GM12878 (cell line): ENCODE results near the gene MYRFL. TPM values are rescaled to one million over a fixed set of nuclear protein-coding genes. Genes with fewer than 3 reads are reported as not detected.

Experiments
- GABPA ChIP-seq: IDR thresholded peaks from 2 replicates; pipeline ENCODE4 v1.6.1; 2014; ENCODE audit warnings: antibody characterized with exemption, low read depth, mild to moderate bottlenecking, inconsistent platforms
- IRF4 ChIP-seq: IDR thresholded peaks from 2 replicates; pipeline ENCODE4 v1.6.1; 2011; ENCODE audit warnings: low read depth, low read length
- NFXL1 ChIP-seq: fragments of 450-650 bp; IDR thresholded peaks from 2 replicates; pipeline ENCODE4 v1.6.1; 2017; ENCODE audit warnings: antibody characterized with exemption, mild to moderate bottlenecking, borderline replicate concordance
- YBX1 ChIP-seq: fragments of 450-650 bp; IDR thresholded peaks from 2 replicates; pipeline ENCODE4 v1.6.1; 2016; ENCODE audit warnings: antibody characterized with exemption
- polyA plus RNA-seq, 11 experiments: library from polyadenylated mRNA; depleted of rRNA in 4 of 11; unstranded in 6 of 11; stranded (reverse) in 5 of 11; fragments of >200 nt; fragmentation: Nextera tagmentation in 4 of 11; fragmentation: Illumina TruSeq in 1 of 11; extraction: Ambion mirVana in 4 of 11; extraction: Trizol in 1 of 11; gene quantifications; 1 replicate in 1 of 11; 2 replicates in 10 of 11; pipeline versions ENCODE4 v1.2.1 to v1.2.3, GENCODE V29; 2011 to 2016; ENCODE audit warnings: inconsistent platforms in 2 of 11, missing spikeins in 2 of 11, low read depth in 1 of 11
- total RNA-seq, 4 experiments: library from RNA; depleted of rRNA in 3 of 4; stranded (reverse); fragments of >200 nt in 3 of 4; fragmentation: Illumina TruSeq in 1 of 4; extraction: Trizol in 1 of 4; gene quantifications; 2 replicates each; pipeline versions ENCODE4 v1.2.1 to v1.2.3, GENCODE V29; 2013 to 2021
- TF ChIP-seq, protein P1 (sequence below): fragments of 450-650 bp; IDR thresholded peaks from 2 replicates; pipeline ENCODE4 v1.6.1; 2018; ENCODE audit warnings: borderline replicate concordance, mild to moderate bottlenecking; ENCODE audit not compliant: partially characterized antibody
- TF ChIP-seq, protein P2 (sequence below): IDR thresholded peaks from 2 replicates; pipeline ENCODE4 v1.6.1; 2012; ENCODE audit warnings: improper control_type of control experiment, low read depth, low read length; ENCODE audit not compliant: insufficient replicate concordance

The MYRFL gene
- total and polyA plus RNA-seq, 10 of the 15 experiments (the other 5 are each of a cell fraction or from before 2014, with no cell fraction given) = 0.24 to 1.8 (median 0.64) TPM

DNA sequence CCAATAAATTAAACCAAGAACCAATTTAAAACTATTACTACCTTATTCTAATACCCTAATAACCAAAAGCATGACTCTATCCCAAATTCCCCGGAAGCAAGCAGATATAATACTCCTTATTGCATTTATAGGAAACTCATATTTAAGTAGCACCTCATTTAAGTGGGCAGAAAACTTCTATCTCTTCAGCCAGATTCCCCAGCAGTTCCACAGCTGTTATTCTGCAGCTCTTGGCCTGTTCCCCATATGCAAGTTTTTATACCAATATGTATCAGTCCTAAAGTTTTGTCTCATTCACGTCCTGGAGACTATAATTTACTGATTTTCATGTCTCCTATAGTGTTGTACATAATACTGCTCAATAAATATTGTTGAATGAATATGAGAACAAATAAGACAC lies 106.5 kb downstream of the MYRFL start (continued):
- TF ChIP-seq, protein P1, sequence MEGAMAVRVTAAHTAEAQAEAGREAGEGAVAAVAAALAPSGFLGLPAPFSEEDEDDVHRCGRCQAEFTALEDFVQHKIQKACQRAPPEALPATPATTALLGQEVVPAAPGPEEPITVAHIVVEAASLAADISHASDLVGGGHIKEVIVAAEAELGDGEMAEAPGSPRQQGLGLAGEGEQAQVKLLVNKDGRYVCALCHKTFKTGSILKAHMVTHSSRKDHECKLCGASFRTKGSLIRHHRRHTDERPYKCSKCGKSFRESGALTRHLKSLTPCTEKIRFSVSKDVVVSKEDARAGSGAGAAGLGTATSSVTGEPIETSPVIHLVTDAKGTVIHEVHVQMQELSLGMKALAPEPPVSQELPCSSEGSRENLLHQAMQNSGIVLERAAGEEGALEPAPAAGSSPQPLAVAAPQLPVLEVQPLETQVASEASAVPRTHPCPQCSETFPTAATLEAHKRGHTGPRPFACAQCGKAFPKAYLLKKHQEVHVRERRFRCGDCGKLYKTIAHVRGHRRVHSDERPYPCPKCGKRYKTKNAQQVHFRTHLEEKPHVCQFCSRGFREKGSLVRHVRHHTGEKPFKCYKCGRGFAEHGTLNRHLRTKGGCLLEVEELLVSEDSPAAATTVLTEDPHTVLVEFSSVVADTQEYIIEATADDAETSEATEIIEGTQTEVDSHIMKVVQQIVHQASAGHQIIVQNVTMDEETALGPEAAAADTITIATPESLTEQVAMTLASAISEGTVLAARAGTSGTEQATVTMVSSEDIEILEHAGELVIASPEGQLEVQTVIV = no peak
- TF ChIP-seq YBX1 (no peak), GABPA (no peak), NFXL1 (no peak), IRF4 (no peak)
- TF ChIP-seq, protein P2, sequence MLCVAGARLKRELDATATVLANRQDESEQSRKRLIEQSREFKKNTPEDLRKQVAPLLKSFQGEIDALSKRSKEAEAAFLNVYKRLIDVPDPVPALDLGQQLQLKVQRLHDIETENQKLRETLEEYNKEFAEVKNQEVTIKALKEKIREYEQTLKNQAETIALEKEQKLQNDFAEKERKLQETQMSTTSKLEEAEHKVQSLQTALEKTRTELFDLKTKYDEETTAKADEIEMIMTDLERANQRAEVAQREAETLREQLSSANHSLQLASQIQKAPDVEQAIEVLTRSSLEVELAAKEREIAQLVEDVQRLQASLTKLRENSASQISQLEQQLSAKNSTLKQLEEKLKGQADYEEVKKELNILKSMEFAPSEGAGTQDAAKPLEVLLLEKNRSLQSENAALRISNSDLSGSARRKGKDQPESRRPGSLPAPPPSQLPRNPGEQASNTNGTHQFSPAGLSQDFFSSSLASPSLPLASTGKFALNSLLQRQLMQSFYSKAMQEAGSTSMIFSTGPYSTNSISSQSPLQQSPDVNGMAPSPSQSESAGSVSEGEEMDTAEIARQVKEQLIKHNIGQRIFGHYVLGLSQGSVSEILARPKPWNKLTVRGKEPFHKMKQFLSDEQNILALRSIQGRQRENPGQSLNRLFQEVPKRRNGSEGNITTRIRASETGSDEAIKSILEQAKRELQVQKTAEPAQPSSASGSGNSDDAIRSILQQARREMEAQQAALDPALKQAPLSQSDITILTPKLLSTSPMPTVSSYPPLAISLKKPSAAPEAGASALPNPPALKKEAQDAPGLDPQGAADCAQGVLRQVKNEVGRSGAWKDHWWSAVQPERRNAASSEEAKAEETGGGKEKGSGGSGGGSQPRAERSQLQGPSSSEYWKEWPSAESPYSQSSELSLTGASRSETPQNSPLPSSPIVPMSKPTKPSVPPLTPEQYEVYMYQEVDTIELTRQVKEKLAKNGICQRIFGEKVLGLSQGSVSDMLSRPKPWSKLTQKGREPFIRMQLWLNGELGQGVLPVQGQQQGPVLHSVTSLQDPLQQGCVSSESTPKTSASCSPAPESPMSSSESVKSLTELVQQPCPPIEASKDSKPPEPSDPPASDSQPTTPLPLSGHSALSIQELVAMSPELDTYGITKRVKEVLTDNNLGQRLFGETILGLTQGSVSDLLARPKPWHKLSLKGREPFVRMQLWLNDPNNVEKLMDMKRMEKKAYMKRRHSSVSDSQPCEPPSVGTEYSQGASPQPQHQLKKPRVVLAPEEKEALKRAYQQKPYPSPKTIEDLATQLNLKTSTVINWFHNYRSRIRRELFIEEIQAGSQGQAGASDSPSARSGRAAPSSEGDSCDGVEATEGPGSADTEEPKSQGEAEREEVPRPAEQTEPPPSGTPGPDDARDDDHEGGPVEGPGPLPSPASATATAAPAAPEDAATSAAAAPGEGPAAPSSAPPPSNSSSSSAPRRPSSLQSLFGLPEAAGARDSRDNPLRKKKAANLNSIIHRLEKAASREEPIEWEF = no peak
- TF ChIP-seq, all 136 proteins: peak for 0
